OCI-LY7 (cell line): ENCODE data around the gene SPATA33.

Experiments used
- CTCF ChIP-seq: fragments of 200-600 bp; sonication (generic); conservative IDR thresholded peaks from 2 replicates; pipeline ENCODE4 v1.5.1; 2014; ENCODE audit warnings: mild to moderate bottlenecking, antibody characterized with exemption, low read length, moderate library complexity, mixed read lengths
- EZH2phosphoT487 ChIP-seq: fragments of 200-600 bp; sonication (generic); IDR thresholded peaks from 2 replicates; pipeline ENCODE4 v1.6.1; 2018; ENCODE audit warnings: low read depth, borderline replicate concordance, mild to moderate bottlenecking, mixed run types, antibody characterized with exemption, low read length, moderate library complexity, mixed read lengths

- TF ChIP-seq CTCF (no peak), EZH2phosphoT487 (no peak)
Measured at GRCh38 chr16:89643769-89644300, 13.8 kb upstream of the SPATA33 start.
